NCI-H2171 (cell line): Measurements from ENCODE around the gene KCNK13.
A peak's percentile ranks its signal among the peaks of the same experiment; 100 is the strongest.

Source experiments
- DNase-seq: peaks from one replicate; lab custom pipeline; 2025; lab: John Stamatoyannopoulos, UW

The KCNK13 gene

GRCh38 chr14:90132821-90133570, 71.2 kb downstream of the KCNK13 start:
- DNase-seq = no peak

- DNase-seq = no peak
Observed at GRCh38 chr14:90136904-90137303, 75.1 kb downstream of the KCNK13 start.

GRCh38 chr14:90137807-90138206, 76.0 kb downstream of the KCNK13 start:
- DNase-seq = no peak

- DNase-seq = no peak
Observed at GRCh38 chr14:90139199-90139598, 77.4 kb downstream of the KCNK13 start.

- DNase-seq = no peak
Observed at GRCh38 chr14:90140298-90140955, 78.6 kb downstream of the KCNK13 start.

- peak; percentile 5 for DNase-seq
Observed at GRCh38 chr14:90140956-90141316, 79.1 kb downstream of the KCNK13 start.

GRCh38 chr14:90153429-90153828, 91.6 kb downstream of the KCNK13 start:
- no peak for DNase-seq

GRCh38 chr14:90154110-90154509, 92.3 kb downstream of the KCNK13 start:
- DNase-seq = no peak

- no peak for DNase-seq
Observed at GRCh38 chr14:90159146-90159545, 97.4 kb downstream of the KCNK13 start.

GRCh38 chr14:90159688-90160087, 97.9 kb downstream of the KCNK13 start:
- DNase-seq = no peak

- DNase-seq = no peak
Observed at GRCh38 chr14:90161129-90161528, 99.3 kb downstream of the KCNK13 start.

- DNase-seq = no peak
Observed at GRCh38 chr14:90168425-90169105, 106.8 kb downstream of the KCNK13 start.

GRCh38 chr14:90175631-90176030, 113.8 kb downstream of the KCNK13 start:
- DNase-seq = no peak

GRCh38 chr14:90177539-90178189, 115.9 kb downstream of the KCNK13 start:
- DNase-seq = no peak

GRCh38 chr14:90179357-90179756, 117.6 kb downstream of the KCNK13 start:
- no peak for DNase-seq

- DNase-seq = no peak
Observed at GRCh38 chr14:90179809-90180779, 118.3 kb downstream of the KCNK13 start.

GRCh38 chr14:90184094-90184493, 122.3 kb downstream of the KCNK13 start:
- no peak for DNase-seq

GRCh38 chr14:90184571-90185266, 122.9 kb downstream of the KCNK13 start:
- no peak for DNase-seq

GRCh38 chr14:90188588-90188987, 126.8 kb downstream of the KCNK13 start:
- no peak for DNase-seq

GRCh38 chr14:90191154-90191553, 129.4 kb downstream of the KCNK13 start:
- DNase-seq = no peak

GRCh38 chr14:90191585-90191984, 129.8 kb downstream of the KCNK13 start:
- DNase-seq = no peak
